HepG2 (cell line): ENCODE results near the gene HOXA11. TPM values are rescaled to one million over a fixed set of nuclear protein-coding genes. Genes with fewer than 3 reads are reported as not detected.

Experiments used
- CBX2 ChIP-seq, 2 experiments: fragments of 200-600 bp in 1 of 2; sonication (generic); formaldehyde crosslinking in 1 of 2; IDR thresholded peaks; 2 replicates each; pipeline versions ENCODE4 v1.7.0 to v1.8.1; 2018 to 2022; ENCODE audit warnings: low read depth in 2 of 2, low read length in 1 of 2, mild to moderate bottlenecking in 1 of 2, missing genetic modification reagents in 1 of 2
- CBX5 ChIP-seq: sonication (generic); formaldehyde crosslinking; IDR thresholded peaks from 2 replicates; pipeline ENCODE4 v1.4.0; 2020; ENCODE audit warnings: missing genetic modification reagents, borderline replicate concordance
- CC2D1A ChIP-seq: sonication (generic); formaldehyde crosslinking; IDR thresholded peaks from 2 replicates; pipeline ENCODE4 v1.8.1; 2023; ENCODE audit warnings: mild to moderate bottlenecking, missing genetic modification reagents
- KDM6A ChIP-seq: IDR thresholded peaks from 2 replicates; pipeline ENCODE4 v1.6.1; 2016; ENCODE audit warnings: low read depth
- RNF2 ChIP-seq: fragments of 450-650 bp; conservative IDR thresholded peaks from 2 replicates; pipeline ENCODE4 v1.6.1; 2016; ENCODE audit warnings: low read depth
- SIN3A ChIP-seq: IDR thresholded peaks from 2 replicates; pipeline ENCODE4 v1.6.1; 2011; ENCODE audit warnings: low read depth, mild to moderate bottlenecking, control low read depth, low read length, borderline replicate concordance
- ZNF382 ChIP-seq: sonication (generic); formaldehyde crosslinking; IDR thresholded peaks from 2 replicates; pipeline ENCODE4 v1.5.0; 2020; ENCODE audit warnings: missing genetic modification reagents, mild to moderate bottlenecking, borderline replicate concordance
- ZNF446 ChIP-seq: sonication (generic); formaldehyde crosslinking; IDR thresholded peaks from 2 replicates; pipeline ENCODE4 v1.5.0; 2020; ENCODE audit warnings: mild to moderate bottlenecking, missing genetic modification reagents
- polyA plus RNA-seq, 8 experiments: library from polyadenylated mRNA; depleted of rRNA in 3 of 8; stranded (reverse) in 7 of 8; unstranded in 1 of 8; fragments of >200 nt; fragmentation: Illumina TruSeq in 4 of 8; extraction: Trizol in 4 of 8; gene quantifications; 2 replicates each; pipeline versions ENCODE4 v1.2.1 to v1.2.3, GENCODE V29; 2011 to 2016; ENCODE audit warnings: low read depth in 4 of 8, missing spikeins in 1 of 8, mixed read lengths in 1 of 8; ENCODE audit not compliant: insufficient read depth in 1 of 8
- total RNA-seq, 5 experiments: library from RNA; depleted of rRNA; stranded (reverse); fragments of >200 nt; fragmentation: Illumina TruSeq; extraction: Trizol; gene quantifications; 2 replicates each; pipeline ENCODE4 v1.2.3, GENCODE V29; 2016; ENCODE audit warnings: low read depth in 1 of 5
- TF ChIP-seq, protein P1 (sequence below): sonication (generic); formaldehyde crosslinking; IDR thresholded peaks from 2 replicates; pipeline ENCODE4 v1.5.1; 2020; ENCODE audit warnings: mild to moderate bottlenecking, missing genetic modification reagents, moderate library complexity
- TF ChIP-seq, protein P2 (sequence below): sonication (generic); formaldehyde crosslinking; IDR thresholded peaks from 2 replicates; pipeline ENCODE4 v1.5.0; 2020; ENCODE audit warnings: missing genetic modification reagents
- TF ChIP-seq, protein P3 (sequence below): sonication (generic); formaldehyde crosslinking; IDR thresholded peaks from 2 replicates; pipeline ENCODE4 v1.5.0; 2020; ENCODE audit warnings: missing genetic modification reagents
- TF ChIP-seq, protein P4 (sequence below): IDR thresholded peaks from 2 replicates; pipeline ENCODE4 v1.6.1; 2012; ENCODE audit warnings: low read length, improper control_type of control experiment
- TF ChIP-seq, protein P5 (sequence below): sonication (generic); formaldehyde crosslinking; IDR thresholded peaks from 2 replicates; pipeline ENCODE4 v1.4.0; 2020; ENCODE audit warnings: missing genetic modification reagents
- TF ChIP-seq, protein P6 (sequence below): sonication (generic); formaldehyde crosslinking; IDR thresholded peaks from 2 replicates; pipeline ENCODE4 v1.8.0; 2022; ENCODE audit warnings: missing genetic modification reagents, mild to moderate bottlenecking, inconsistent platforms, borderline replicate concordance

HOXA11 gene
- total and polyA plus RNA-seq, 2 of the 13 experiments (the other 11 are each of a cell fraction or from before 2014, with no cell fraction given): not detected

DNA sequence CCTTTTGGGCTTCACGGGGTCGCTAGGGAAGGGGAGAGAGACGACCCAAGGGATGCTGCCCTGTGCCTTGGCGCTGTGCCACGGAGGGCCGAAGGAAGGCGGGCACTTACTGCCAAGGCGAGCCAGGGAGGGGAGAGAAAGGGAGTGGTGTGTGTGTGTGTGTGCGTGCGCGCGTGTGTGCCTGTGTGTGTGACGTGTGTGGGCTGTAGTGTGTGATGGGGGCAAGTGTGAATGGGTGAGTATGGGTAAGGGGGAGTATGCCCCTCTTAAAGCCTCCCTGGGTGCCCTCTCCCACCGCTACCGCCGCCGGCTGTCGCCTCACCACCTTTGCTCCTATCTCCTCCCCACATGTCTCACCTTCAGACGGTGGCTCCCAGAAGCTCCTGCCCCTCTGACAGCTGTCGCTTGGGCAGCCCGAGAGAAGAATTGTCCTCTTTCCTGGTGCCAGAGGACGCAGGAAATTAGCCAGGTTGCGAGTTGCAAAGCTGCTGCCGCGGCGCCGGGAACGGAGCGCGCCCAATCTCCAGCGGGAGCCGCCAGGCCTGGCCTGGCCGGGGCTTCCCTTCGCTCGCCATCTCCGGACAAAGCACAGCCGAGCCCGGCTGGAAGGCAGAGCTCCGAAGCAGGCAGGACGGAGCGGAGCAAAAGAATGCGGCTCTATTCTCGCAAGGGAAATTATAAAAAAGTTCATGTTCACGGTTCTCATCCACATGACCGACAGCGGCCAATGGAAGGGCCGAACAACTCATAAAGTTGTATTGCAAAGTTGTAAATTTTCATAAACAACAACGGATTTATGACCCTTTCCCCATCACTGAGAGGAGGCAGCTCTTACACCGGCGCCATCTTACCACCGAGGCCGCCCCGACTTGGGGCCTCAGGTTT lies 32.9 kb downstream of the HOXA11 start, which contains the start of gene HOXA3 (continued):
- TF ChIP-seq, protein P1, sequence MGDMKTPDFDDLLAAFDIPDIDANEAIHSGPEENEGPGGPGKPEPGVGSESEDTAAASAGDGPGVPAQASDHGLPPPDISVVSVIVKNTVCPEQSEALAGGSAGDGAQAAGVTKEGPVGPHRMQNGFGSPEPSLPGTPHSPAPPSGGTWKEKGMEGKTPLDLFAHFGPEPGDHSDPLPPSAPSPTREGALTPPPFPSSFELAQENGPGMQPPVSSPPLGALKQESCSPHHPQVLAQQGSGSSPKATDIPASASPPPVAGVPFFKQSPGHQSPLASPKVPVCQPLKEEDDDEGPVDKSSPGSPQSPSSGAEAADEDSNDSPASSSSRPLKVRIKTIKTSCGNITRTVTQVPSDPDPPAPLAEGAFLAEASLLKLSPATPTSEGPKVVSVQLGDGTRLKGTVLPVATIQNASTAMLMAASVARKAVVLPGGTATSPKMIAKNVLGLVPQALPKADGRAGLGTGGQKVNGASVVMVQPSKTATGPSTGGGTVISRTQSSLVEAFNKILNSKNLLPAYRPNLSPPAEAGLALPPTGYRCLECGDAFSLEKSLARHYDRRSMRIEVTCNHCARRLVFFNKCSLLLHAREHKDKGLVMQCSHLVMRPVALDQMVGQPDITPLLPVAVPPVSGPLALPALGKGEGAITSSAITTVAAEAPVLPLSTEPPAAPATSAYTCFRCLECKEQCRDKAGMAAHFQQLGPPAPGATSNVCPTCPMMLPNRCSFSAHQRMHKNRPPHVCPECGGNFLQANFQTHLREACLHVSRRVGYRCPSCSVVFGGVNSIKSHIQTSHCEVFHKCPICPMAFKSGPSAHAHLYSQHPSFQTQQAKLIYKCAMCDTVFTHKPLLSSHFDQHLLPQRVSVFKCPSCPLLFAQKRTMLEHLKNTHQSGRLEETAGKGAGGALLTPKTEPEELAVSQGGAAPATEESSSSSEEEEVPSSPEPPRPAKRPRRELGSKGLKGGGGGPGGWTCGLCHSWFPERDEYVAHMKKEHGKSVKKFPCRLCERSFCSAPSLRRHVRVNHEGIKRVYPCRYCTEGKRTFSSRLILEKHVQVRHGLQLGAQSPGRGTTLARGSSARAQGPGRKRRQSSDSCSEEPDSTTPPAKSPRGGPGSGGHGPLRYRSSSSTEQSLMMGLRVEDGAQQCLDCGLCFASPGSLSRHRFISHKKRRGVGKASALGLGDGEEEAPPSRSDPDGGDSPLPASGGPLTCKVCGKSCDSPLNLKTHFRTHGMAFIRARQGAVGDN (CRISPR knock-in tag): peak; percentile 39; the same call in 1 of the 2 replicates
- TF ChIP-seq, protein P2, sequence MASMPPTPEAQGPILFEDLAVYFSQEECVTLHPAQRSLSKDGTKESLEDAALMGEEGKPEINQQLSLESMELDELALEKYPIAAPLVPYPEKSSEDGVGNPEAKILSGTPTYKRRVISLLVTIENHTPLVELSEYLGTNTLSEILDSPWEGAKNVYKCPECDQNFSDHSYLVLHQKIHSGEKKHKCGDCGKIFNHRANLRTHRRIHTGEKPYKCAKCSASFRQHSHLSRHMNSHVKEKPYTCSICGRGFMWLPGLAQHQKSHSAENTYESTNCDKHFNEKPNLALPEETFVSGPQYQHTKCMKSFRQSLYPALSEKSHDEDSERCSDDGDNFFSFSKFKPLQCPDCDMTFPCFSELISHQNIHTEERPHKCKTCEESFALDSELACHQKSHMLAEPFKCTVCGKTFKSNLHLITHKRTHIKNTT (CRISPR knock-in tag): no peak
- TF ChIP-seq CC2D1A (CRISPR knock-in tag) (no peak), ZNF382 (CRISPR knock-in tag) (no peak), ZNF446 (CRISPR knock-in tag) (no peak), CBX2 (IDR thresholded peaks at IDR 0.05; ENCODE audit: low read depth, low read length) (0 out of 2 replicates have a peak, but pooled peaks have one; percentile 41), CBX2 (CRISPR knock-in tag; IDR thresholded peaks at IDR 0.05; ENCODE audit: low read depth) (no peak), KDM6A (CRISPR knock-in tag) (no peak), CBX5 (CRISPR knock-in tag) (no peak), SIN3A (no peak), RNF2 (peak; percentile 39; the same call in 1 of the 2 replicates)
- TF ChIP-seq, protein P3, sequence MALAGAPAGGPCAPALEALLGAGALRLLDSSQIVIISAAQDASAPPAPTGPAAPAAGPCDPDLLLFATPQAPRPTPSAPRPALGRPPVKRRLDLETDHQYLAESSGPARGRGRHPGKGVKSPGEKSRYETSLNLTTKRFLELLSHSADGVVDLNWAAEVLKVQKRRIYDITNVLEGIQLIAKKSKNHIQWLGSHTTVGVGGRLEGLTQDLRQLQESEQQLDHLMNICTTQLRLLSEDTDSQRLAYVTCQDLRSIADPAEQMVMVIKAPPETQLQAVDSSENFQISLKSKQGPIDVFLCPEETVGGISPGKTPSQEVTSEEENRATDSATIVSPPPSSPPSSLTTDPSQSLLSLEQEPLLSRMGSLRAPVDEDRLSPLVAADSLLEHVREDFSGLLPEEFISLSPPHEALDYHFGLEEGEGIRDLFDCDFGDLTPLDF: no peak
- TF ChIP-seq, protein P4, sequence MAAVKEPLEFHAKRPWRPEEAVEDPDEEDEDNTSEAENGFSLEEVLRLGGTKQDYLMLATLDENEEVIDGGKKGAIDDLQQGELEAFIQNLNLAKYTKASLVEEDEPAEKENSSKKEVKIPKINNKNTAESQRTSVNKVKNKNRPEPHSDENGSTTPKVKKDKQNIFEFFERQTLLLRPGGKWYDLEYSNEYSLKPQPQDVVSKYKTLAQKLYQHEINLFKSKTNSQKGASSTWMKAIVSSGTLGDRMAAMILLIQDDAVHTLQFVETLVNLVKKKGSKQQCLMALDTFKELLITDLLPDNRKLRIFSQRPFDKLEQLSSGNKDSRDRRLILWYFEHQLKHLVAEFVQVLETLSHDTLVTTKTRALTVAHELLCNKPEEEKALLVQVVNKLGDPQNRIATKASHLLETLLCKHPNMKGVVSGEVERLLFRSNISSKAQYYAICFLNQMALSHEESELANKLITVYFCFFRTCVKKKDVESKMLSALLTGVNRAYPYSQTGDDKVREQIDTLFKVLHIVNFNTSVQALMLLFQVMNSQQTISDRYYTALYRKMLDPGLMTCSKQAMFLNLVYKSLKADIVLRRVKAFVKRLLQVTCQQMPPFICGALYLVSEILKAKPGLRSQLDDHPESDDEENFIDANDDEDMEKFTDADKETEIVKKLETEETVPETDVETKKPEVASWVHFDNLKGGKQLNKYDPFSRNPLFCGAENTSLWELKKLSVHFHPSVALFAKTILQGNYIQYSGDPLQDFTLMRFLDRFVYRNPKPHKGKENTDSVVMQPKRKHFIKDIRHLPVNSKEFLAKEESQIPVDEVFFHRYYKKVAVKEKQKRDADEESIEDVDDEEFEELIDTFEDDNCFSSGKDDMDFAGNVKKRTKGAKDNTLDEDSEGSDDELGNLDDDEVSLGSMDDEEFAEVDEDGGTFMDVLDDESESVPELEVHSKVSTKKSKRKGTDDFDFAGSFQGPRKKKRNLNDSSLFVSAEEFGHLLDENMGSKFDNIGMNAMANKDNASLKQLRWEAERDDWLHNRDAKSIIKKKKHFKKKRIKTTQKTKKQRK: no peak
- TF ChIP-seq, protein P5, sequence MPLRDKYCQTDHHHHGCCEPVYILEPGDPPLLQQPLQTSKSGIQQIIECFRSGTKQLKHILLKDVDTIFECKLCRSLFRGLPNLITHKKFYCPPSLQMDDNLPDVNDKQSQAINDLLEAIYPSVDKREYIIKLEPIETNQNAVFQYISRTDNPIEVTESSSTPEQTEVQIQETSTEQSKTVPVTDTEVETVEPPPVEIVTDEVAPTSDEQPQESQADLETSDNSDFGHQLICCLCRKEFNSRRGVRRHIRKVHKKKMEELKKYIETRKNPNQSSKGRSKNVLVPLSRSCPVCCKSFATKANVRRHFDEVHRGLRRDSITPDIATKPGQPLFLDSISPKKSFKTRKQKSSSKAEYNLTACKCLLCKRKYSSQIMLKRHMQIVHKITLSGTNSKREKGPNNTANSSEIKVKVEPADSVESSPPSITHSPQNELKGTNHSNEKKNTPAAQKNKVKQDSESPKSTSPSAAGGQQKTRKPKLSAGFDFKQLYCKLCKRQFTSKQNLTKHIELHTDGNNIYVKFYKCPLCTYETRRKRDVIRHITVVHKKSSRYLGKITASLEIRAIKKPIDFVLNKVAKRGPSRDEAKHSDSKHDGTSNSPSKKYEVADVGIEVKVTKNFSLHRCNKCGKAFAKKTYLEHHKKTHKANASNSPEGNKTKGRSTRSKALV (CRISPR knock-in tag): peak; percentile 80; the same call in 1 of the 2 replicates
- TF ChIP-seq, protein P6, sequence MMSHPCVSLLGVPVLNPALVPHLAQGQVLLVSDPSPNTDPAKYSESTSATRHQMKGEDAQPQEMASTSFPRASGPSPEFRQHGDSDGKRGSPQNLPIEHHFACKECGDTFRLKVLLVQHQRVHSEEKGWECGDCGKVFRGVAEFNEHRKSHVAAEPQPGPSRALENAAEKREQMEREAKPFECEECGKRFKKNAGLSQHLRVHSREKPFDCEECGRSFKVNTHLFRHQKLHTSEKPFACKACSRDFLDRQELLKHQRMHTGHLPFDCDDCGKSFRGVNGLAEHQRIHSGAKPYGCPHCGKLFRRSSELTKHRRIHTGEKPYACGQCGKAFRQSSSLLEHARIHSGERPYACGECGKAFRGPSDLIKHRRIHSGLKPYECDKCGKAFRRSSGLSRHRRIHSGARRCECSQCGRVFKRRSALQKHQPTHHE (CRISPR knock-in tag): no peak
